OCI-LY1 (cell line): Measurements from ENCODE around the gene TYMS.

Experiments used
- H2AFZ ChIP-seq: fragments of 200-600 bp; sonication (generic), shearing (Covaris generic); 2 replicates; pipeline ENCODE4 v1.6.0; 2014; ENCODE audit warnings: antibody characterized with exemption, mild to moderate bottlenecking, low read length
- H3F3A ChIP-seq: fragments of 200-600 bp; sonication (generic), shearing (Covaris generic); 2 replicates; pipeline ENCODE4 v1.6.0; 2014; ENCODE audit warnings: mild to moderate bottlenecking, antibody characterized with exemption, low read length, moderate library complexity; ENCODE audit not compliant: insufficient read depth
- H3K27ac ChIP-seq: fragments of 200-600 bp; sonication (generic); 2 replicates; pipeline ENCODE4 v1.5.1; 2014; ENCODE audit warnings: low read length, mixed run types, mild to moderate bottlenecking, low read depth; ENCODE audit not compliant: poor library complexity, severe bottlenecking
- H3K27me3 ChIP-seq: fragments of 200-600 bp; sonication (generic); 2 replicates; pipeline ENCODE4 v1.6.0; 2014; ENCODE audit warnings: antibody characterized with exemption, mild to moderate bottlenecking, low read length, moderate library complexity; ENCODE audit not compliant: insufficient read depth
- H3K36me3 ChIP-seq: fragments of 200-600 bp; sonication (generic); 2 replicates; pipeline ENCODE4 v1.6.1; 2014; ENCODE audit warnings: mild to moderate bottlenecking, antibody characterized with exemption, low read length, moderate library complexity, mixed read lengths; ENCODE audit not compliant: insufficient read depth
- H3K4me1 ChIP-seq: fragments of 200-600 bp; sonication (generic); 2 replicates; pipeline ENCODE4 v1.5.1; 2014; ENCODE audit warnings: mild to moderate bottlenecking, low read length, moderate library complexity; ENCODE audit not compliant: insufficient read depth, severe bottlenecking
- H3K4me2 ChIP-seq: fragments of 200-600 bp; sonication (generic), shearing (Covaris generic); 2 replicates; pipeline ENCODE4 v1.6.1; 2014; ENCODE audit warnings: low read length
- H3K4me3 ChIP-seq: fragments of 200-600 bp; sonication (generic); 2 replicates; pipeline ENCODE4 v1.5.1; 2014; ENCODE audit warnings: low read length, low read depth, mild to moderate bottlenecking, mixed read lengths; ENCODE audit not compliant: poor library complexity, severe bottlenecking
- H3K79me2 ChIP-seq: fragments of 200-600 bp; shearing (Covaris generic); 2 replicates; pipeline ENCODE4 v1.6.1; 2016; ENCODE audit warnings: mixed run types, low read length, mixed read lengths; ENCODE audit not compliant: insufficient read depth
- H3K9ac ChIP-seq: fragments of 200-600 bp; sonication (generic), shearing (Covaris generic); 2 replicates; pipeline ENCODE4 v1.6.1; 2014; ENCODE audit warnings: mild to moderate bottlenecking, low read length, mixed read lengths
- H3K9me2 ChIP-seq: fragments of 200-600 bp; sonication (generic), shearing (Covaris generic); 2 replicates; pipeline ENCODE4 v1.6.1; 2014; ENCODE audit warnings: low read depth, mild to moderate bottlenecking, low read length, mixed read lengths
- H3K9me3 ChIP-seq: fragments of 200-600 bp; shearing (Covaris generic); 2 replicates; pipeline ENCODE4 v1.6.1; 2014; ENCODE audit warnings: low read length, mixed read lengths
- H4K20me1 ChIP-seq: fragments of 200-600 bp; sonication (generic), shearing (Covaris generic); 2 replicates; pipeline ENCODE4 v1.6.0; 2016; ENCODE audit warnings: mild to moderate bottlenecking, low read length; ENCODE audit not compliant: insufficient read depth
- CTCF ChIP-seq: fragments of 200-600 bp; sonication (generic), shearing (Covaris generic); IDR thresholded peaks from 2 replicates; pipeline ENCODE4 v1.5.1; 2017; ENCODE audit warnings: mild to moderate bottlenecking, antibody characterized with exemption, low read length, moderate library complexity, mixed read lengths
- EZH2 ChIP-seq: fragments of 200-600 bp; sonication (generic), shearing (Covaris generic); IDR thresholded peaks from 2 replicates; pipeline ENCODE4 v1.8.0; 2017; ENCODE audit warnings: borderline replicate concordance, mixed run types, mild to moderate bottlenecking, antibody characterized with exemption, low read length, moderate library complexity, mixed read lengths

Gene TYMS

DNA sequence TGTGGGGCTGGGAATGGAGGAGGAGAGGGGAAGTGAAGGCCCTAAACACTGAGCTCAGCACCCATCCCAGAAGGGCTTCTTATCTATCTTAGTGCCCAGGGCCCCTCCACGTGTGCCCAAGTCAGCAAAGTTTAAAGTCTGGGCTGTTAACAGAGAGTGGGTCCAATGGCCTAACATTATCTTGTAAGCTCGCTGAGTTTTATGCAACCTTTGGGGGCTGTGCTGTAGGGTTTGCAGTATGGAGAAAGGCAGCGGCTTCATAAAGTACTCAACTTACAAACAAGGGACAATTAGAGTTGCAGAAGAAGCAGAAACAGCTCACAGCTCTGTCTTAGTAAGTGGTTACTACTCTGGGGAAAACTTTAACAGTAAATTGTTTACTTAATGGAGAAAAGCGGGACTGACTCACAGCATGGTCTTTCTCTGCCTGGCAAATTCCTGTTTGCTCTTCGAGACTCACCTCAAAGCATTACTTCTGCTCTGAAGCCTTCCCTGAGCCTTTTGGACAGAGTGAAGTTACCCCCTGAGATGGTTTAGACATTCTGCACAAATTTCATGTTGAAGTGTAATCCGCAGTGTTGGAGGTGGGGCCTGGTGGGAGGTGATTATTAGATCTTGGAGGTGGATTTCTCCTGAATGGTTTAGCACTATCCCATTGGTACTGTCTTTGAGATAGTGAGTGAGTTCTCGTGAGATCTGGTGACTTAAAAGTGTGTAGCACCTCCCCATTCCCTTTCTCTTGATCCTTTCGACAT is 45.9 kb downstream of the TYMS start:
- no peak overlapping the region for H3K9ac ChIP-seq
- H3K4me3 ChIP-seq, result no peak overlapping the region
- H2AFZ ChIP-seq, result no peak overlapping the region
- no peaks in the 10 kb centered on the region for H3K27me3 ChIP-seq
- no peak overlapping the region for H3K27ac ChIP-seq
- no peaks in the 10 kb centered on the region for H3F3A ChIP-seq
- H3K9me2 ChIP-seq, result no peaks in the 10 kb centered on the region
- no peaks in the 10 kb centered on the region for H4K20me1 ChIP-seq
- TF ChIP-seq EZH2 (no peak), CTCF (no peak)
- no peak overlapping the region for H3K4me2 ChIP-seq
- H3K9me3 ChIP-seq, result no peaks in the 10 kb centered on the region
- H3K4me1 ChIP-seq, result no peaks in the 10 kb centered on the region
- H3K79me2 ChIP-seq, result no peaks in the 10 kb centered on the region
- no peaks in the 10 kb centered on the region for H3K36me3 ChIP-seq

- H2AFZ ChIP-seq, result no peak overlapping the region
- no peaks in the 10 kb centered on the region for H3K4me1 ChIP-seq
- no peaks in the 10 kb centered on the region for H3K27me3 ChIP-seq
- H3K4me3 ChIP-seq, result no peak overlapping the region
- H3K36me3 ChIP-seq, result no peaks in the 10 kb centered on the region
- TF ChIP-seq EZH2, result no peak
- no peak for TF ChIP-seq CTCF
- no peaks in the 10 kb centered on the region for H3K9me3 ChIP-seq
- H3K79me2 ChIP-seq, result no peaks in the 10 kb centered on the region
- no peak overlapping the region for H3K27ac ChIP-seq
- no peaks in the 10 kb centered on the region for H4K20me1 ChIP-seq
- no peaks in the 10 kb centered on the region for H3F3A ChIP-seq
- no peak overlapping the region for H3K9ac ChIP-seq
- no peak overlapping the region for H3K4me2 ChIP-seq
- H3K9me2 ChIP-seq, result no peaks in the 10 kb centered on the region
Measured at GRCh38 chr18:706405-706804, 49.0 kb downstream of the TYMS start.

GRCh38 chr18:708096-708495 is 50.6 kb downstream of the TYMS start:
- H3K27ac ChIP-seq, result no peak overlapping the region
- H3K9ac ChIP-seq, result no peak overlapping the region
- H3K4me3 ChIP-seq, result no peak overlapping the region
- no peaks in the 10 kb centered on the region for H3F3A ChIP-seq
- no peak overlapping the region for H3K4me2 ChIP-seq
- no peaks in the 10 kb centered on the region for H3K27me3 ChIP-seq
- H2AFZ ChIP-seq, result no peak overlapping the region
- no peaks in the 10 kb centered on the region for H3K9me2 ChIP-seq
- no peaks in the 10 kb centered on the region for H3K79me2 ChIP-seq
- no peak for TF ChIP-seq EZH2
- no peak for TF ChIP-seq CTCF
- H3K4me1 ChIP-seq, result no peaks in the 10 kb centered on the region
- no peaks in the 10 kb centered on the region for H3K36me3 ChIP-seq
- no peaks in the 10 kb centered on the region for H3K9me3 ChIP-seq
- no peaks in the 10 kb centered on the region for H4K20me1 ChIP-seq
